Measurements from ENCODE around the gene SMTNL2. TPM values are rescaled to one million over a fixed set of nuclear protein-coding genes. Genes with fewer than 3 reads are reported as not detected.

SMTNL2 gene
- total and polyA plus RNA-seq, 9 of the 15 experiments (the other 6 are each of a cell fraction or from before 2014, with no cell fraction given), result not detected

GRCh38 chr17:4556996-4557395, 27.3 kb upstream of the SMTNL2 start:
- no peak overlapping the region for H2AFZ ChIP-seq (ENCODE audit: low read depth, low read length)

More at GRCh38 chr17:4556996-4557395, 27.3 kb upstream of the SMTNL2 start:
- peaks cover 35% of the 10 kb centered on the region for H3K79me2 ChIP-seq (ENCODE audit: control insufficient read depth, insufficient read depth, low read length)
- DNase-seq (ENCODE audit: extremely low read depth in 1 of 4, low spot score in 3 of 4) (no peak), FAIRE-seq (no peak), ATAC-seq (no peak)
- H4K20me1 ChIP-seq (replicated peaks; ENCODE audit: control insufficient read depth, insufficient read depth, low read length), result no peaks in the 10 kb centered on the region
- peaks cover 3 to 30% of the 10 kb centered on the region in 2 experiments; a peak in 4 of 5 replicates for H3K4me1 ChIP-seq (replicated peaks in 1 of 2; ENCODE audit: control insufficient read depth in 2 of 2, insufficient read depth in 2 of 2, low read length in 2 of 2)
- POLR2A ChIA-PET, result no interaction called here
- H3K9ac ChIP-seq (ENCODE audit: insufficient read depth in 1 of 2, low read depth in 2 of 2, low read length in 2 of 2), result no peak overlapping the region
- 31% methylated on average over 3 of the region's 4 CpGs for WGBS (ENCODE audit: insufficient coverage, low coverage, missing lambda C conversion rate)
- BruUV-seq (replicated peaks), result no TSS peak
- TF ChIP-seq MEF2A (IDR thresholded peaks at IDR 0.05; ENCODE audit: control insufficient read depth, low read depth, low read length) (no peak), DNMT1 (IDR thresholded peaks at IDR 0.05) (no peak), RBM15 (IDR thresholded peaks at IDR 0.05; ENCODE audit: insufficient read depth, low read length) (no peak), RAD21 (CRISPR knock-in tag; conservative IDR thresholded peaks at IDR 0.05 in 1 of 2, IDR thresholded peaks at IDR 0.05 in 1 of 2) (no peak)
- TF ChIP-seq, protein P1, sequence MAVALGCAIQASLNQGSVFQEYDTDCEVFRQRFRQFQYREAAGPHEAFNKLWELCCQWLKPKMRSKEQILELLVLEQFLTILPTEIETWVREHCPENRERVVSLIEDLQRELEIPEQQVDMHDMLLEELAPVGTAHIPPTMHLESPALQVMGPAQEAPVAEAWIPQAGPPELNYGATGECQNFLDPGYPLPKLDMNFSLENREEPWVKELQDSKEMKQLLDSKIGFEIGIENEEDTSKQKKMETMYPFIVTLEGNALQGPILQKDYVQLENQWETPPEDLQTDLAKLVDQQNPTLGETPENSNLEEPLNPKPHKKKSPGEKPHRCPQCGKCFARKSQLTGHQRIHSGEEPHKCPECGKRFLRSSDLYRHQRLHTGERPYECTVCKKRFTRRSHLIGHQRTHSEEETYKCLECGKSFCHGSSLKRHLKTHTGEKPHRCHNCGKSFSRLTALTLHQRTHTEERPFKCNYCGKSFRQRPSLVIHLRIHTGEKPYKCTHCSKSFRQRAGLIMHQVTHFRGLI (CRISPR knock-in tag; IDR thresholded peaks at IDR 0.05), result no peak
- in situ Hi-C loops (cut with MboI) (no loop called here), intact Hi-C loops (cut with micrococcal nuclease) (no loop called here)
- H3K4me3 ChIP-seq, result no peak overlapping the region
- H3K27ac ChIP-seq (ENCODE audit: extremely low read depth, low read depth, low read length), result no peak overlapping the region
- CTCF ChIA-PET (ENCODE audit: low intra/inter-chr PET ratio), result no interaction called here
- no peak overlapping the region for H3K4me2 ChIP-seq (ENCODE audit: insufficient read depth, low read length)
- H3K9me1 ChIP-seq (ENCODE audit: control insufficient read depth, insufficient read depth, low read length), result no peaks in the 10 kb centered on the region
- H3K27me3 ChIP-seq (ENCODE audit: control insufficient read depth in 2 of 2, insufficient read depth in 2 of 2, low read length in 2 of 2), result no peaks in the 10 kb centered on the region
- H3K36me3 ChIP-seq (ENCODE audit: control insufficient read depth, insufficient read depth, low read length), result peaks cover 22% of the 10 kb centered on the region; the same call in 2 of the 3 replicates
- no peaks in the 10 kb centered on the region for H3K9me3 ChIP-seq (replicated peaks; ENCODE audit: control insufficient read depth, insufficient read depth, low read depth, low read length)
